ENCODE data around the gene PARD6B.
"Not testable (repeated sequence)": the region's sequence is repeated elsewhere in the genome, so short reads cannot be mapped to it uniquely, and the experiment has no call there.

PARD6B gene

GRCh38 chr20:50746138-50746940, 15.0 kb downstream of the PARD6B start:
- DNase-seq = no peak

GRCh38 chr20:50747275-50747674, 15.9 kb downstream of the PARD6B start:
- DNase-seq = no peak

GRCh38 chr20:50750145-50750671, 18.8 kb downstream of the PARD6B start:
- DNase-seq = no peak

GRCh38 chr20:50753152-50753551, 21.8 kb downstream of the PARD6B start:
- DNase-seq = no peak

GRCh38 chr20:50754420-50754819, 23.0 kb downstream of the PARD6B start:
- no peak for DNase-seq

GRCh38 chr20:50756447-50756846, 25.1 kb downstream of the PARD6B start:
- DNase-seq = no peak

- DNase-seq = no peak
These were observed 27.1 kb downstream of the PARD6B start for GRCh38 chr20:50758469-50758868.

- DNase-seq = no peak
These were observed 27.6 kb downstream of the PARD6B start for GRCh38 chr20:50758992-50759391.

- DNase-seq = no peak
These were observed 28.3 kb downstream of the PARD6B start for GRCh38 chr20:50759678-50760077.

GRCh38 chr20:50762045-50762422, 30.7 kb downstream of the PARD6B start:
- no peak for DNase-seq

- DNase-seq = no peak
These were observed 31.2 kb downstream of the PARD6B start for GRCh38 chr20:50762435-50763220.

- not testable (repeated sequence) for DNase-seq
These were observed 32.4 kb downstream of the PARD6B start for GRCh38 chr20:50763550-50764458.

- not testable (repeated sequence) for DNase-seq
These were observed 33.9 kb downstream of the PARD6B start for GRCh38 chr20:50765251-50765650.

GRCh38 chr20:50765674-50766073, 34.3 kb downstream of the PARD6B start:
- no peak for DNase-seq

- not testable (repeated sequence) for DNase-seq
These were observed 35.8 kb downstream of the PARD6B start for GRCh38 chr20:50766955-50767809.

GRCh38 chr20:50768991-50769390, 37.6 kb downstream of the PARD6B start:
- not testable (repeated sequence) for DNase-seq

- DNase-seq = not testable (repeated sequence)
These were observed 38.2 kb downstream of the PARD6B start for GRCh38 chr20:50769551-50770085.

- DNase-seq = not testable (repeated sequence)
These were observed 40.2 kb downstream of the PARD6B start for GRCh38 chr20:50771419-50772080.

- DNase-seq = no peak
These were observed 41.2 kb downstream of the PARD6B start for GRCh38 chr20:50772420-50773185.

- no peak for DNase-seq
These were observed 43.1 kb downstream of the PARD6B start for GRCh38 chr20:50774515-50774914.

All from activated naive CD4-positive, alpha-beta T cell (primary cell).